ENCODE results near the gene TMEM220.

Gene TMEM220

DNA sequence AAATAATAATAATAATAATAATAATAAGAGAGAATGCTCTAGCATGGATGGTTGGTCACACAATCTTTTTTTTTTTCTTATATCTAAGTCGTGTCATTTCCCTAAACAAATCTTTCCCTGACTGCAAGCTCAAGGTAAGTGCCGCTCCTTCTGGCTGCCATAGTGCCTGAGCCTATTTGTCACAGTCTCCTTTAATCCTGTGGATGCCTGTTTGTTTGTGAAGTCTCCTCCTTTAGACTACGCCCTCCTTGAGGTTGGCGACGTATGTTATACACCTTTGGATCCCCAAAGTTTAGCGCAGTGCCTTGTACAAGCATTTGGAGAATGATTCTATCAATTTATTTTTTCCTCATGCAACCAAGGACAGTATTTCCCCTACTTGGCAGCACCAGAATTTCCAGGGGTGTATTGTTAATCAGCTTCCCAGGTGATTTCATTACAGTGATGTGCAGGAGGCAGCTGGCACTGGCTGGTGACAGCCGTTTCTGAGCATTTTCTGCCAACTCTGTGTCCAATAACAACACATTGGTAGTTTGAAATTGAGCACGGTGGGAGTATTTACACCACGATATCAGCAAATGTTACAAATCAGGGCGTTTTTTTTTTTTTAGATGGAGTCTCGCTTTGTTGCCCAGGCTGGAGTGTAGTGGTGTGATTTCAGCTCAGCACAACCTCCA lies 47.4 kb upstream of the TMEM220 start:
- Histone ChIP-seq H2AFZ (ENCODE audit: low read length) (no peak overlapping the region), H3K9me2 (replicated peaks; ENCODE audit: low read depth, low read length) (no peaks in the 10 kb centered on the region), H3K9me3 (ENCODE audit: insufficient read depth, low read depth, low read length) (peaks cover 5% of the 10 kb centered on the region; the same call in 1 of the 2 replicates), H3K4me2 (ENCODE audit: low read depth, low read length, poor library complexity, severe bottlenecking) (no peak overlapping the region), H3F3A (ENCODE audit: low read depth) (no peaks in the 10 kb centered on the region), H3K79me2 (ENCODE audit: insufficient read depth, low read length) (no peaks in the 10 kb centered on the region), H3K36me3 (ENCODE audit: insufficient read depth, low read length) (no peaks in the 10 kb centered on the region), H3K27me3 (ENCODE audit: insufficient read depth, low read length, poor library complexity, severe bottlenecking) (no peaks in the 10 kb centered on the region), H4K20me1 (ENCODE audit: insufficient read depth, low read length, poor library complexity, severe bottlenecking) (no peaks in the 10 kb centered on the region), H3K9ac (ENCODE audit: low read depth, low read length, poor library complexity, severe bottlenecking) (no peak overlapping the region), H3K4me3 (ENCODE audit: low read length, poor library complexity, severe bottlenecking) (no peak overlapping the region), H3K4me1 (ENCODE audit: insufficient read depth, low read length, poor library complexity, severe bottlenecking) (peaks cover 16% of the 10 kb centered on the region)
- TF ChIP-seq EZH2phosphoT487 (IDR thresholded peaks at IDR 0.05; ENCODE audit: borderline replicate concordance), result no peak
- TF ChIP-seq, protein P1, sequence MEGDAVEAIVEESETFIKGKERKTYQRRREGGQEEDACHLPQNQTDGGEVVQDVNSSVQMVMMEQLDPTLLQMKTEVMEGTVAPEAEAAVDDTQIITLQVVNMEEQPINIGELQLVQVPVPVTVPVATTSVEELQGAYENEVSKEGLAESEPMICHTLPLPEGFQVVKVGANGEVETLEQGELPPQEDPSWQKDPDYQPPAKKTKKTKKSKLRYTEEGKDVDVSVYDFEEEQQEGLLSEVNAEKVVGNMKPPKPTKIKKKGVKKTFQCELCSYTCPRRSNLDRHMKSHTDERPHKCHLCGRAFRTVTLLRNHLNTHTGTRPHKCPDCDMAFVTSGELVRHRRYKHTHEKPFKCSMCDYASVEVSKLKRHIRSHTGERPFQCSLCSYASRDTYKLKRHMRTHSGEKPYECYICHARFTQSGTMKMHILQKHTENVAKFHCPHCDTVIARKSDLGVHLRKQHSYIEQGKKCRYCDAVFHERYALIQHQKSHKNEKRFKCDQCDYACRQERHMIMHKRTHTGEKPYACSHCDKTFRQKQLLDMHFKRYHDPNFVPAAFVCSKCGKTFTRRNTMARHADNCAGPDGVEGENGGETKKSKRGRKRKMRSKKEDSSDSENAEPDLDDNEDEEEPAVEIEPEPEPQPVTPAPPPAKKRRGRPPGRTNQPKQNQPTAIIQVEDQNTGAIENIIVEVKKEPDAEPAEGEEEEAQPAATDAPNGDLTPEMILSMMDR (conservative IDR thresholded peaks at IDR 0.05; ENCODE audit: low read length), result no peak

DNA sequence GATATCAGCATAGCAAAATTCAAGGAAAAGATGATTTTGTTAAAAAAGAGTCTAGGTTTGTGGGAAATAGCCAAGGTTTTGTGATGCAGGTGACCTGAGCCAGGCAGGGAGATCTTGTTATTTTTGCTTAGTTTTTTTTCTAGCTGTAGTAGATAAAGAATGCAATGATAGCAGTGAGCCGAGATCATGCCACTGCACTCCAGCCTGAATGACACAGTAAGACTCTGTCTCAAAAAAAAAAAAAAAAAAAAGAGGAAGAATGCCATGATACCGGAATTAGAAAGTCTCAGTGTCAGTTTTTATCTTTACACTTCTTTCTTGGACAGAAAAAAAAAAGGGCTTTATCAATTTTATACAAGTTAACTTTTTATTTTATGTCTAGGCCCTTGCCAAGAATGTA lies 46.6 kb upstream of the TMEM220 start:
- no peaks in the 10 kb centered on the region for H3K27me3 ChIP-seq (ENCODE audit: insufficient read depth, low read length, poor library complexity, severe bottlenecking)
- H3K9me2 ChIP-seq (replicated peaks; ENCODE audit: low read depth, low read length), result no peaks in the 10 kb centered on the region
- peaks cover 11% of the 10 kb centered on the region; the same call in 1 of the 2 replicates for H3K9me3 ChIP-seq (ENCODE audit: insufficient read depth, low read depth, low read length)
- H3K36me3 ChIP-seq (ENCODE audit: insufficient read depth, low read length), result no peaks in the 10 kb centered on the region
- H4K20me1 ChIP-seq (ENCODE audit: insufficient read depth, low read length, poor library complexity, severe bottlenecking), result no peaks in the 10 kb centered on the region
- H3K79me2 ChIP-seq (ENCODE audit: insufficient read depth, low read length), result no peaks in the 10 kb centered on the region
- H3K4me3 ChIP-seq (ENCODE audit: low read length, poor library complexity, severe bottlenecking), result no peak overlapping the region
- TF ChIP-seq, protein P1 (conservative IDR thresholded peaks at IDR 0.05; ENCODE audit: low read length), result no peak
- TF ChIP-seq EZH2phosphoT487 (IDR thresholded peaks at IDR 0.05; ENCODE audit: borderline replicate concordance), result no peak
- H3K4me2 ChIP-seq (ENCODE audit: low read depth, low read length, poor library complexity, severe bottlenecking), result no peak overlapping the region
- peaks cover 16% of the 10 kb centered on the region for H3K4me1 ChIP-seq (ENCODE audit: insufficient read depth, low read length, poor library complexity, severe bottlenecking)
- no peak overlapping the region for H2AFZ ChIP-seq (ENCODE audit: low read length)
- no peak overlapping the region for H3K9ac ChIP-seq (ENCODE audit: low read depth, low read length, poor library complexity, severe bottlenecking)
- no peaks in the 10 kb centered on the region for H3F3A ChIP-seq (ENCODE audit: low read depth)

DNA sequence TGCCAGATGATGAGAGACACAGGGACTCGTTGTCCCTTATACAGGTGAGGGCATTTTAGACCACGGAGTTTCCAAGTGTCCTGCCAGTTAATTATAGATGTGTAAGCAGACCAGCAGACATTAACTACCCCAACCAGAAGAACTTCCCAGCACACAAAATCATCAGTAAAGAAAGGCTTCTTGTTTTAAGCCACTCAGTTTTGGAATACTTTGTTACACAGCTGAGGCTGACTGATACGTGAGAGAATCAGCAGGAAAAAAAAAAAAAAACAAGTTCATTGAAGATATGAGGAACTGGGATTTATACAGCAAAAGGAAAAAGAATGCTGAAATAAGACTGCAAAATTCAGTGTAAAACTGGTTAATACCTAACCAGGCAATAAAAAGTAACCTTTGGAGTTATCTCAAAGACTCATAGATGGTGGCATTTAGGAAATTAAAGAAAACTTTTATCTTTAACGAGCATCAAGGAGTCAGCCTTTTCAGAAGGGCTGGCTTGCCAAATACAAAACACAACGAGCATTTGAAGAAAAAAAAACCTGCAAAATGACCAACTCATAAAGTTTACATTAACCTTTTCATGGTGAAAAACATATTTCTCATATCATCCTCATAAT lies 46.0 kb upstream of the TMEM220 start:
- TF ChIP-seq, protein P1 (conservative IDR thresholded peaks at IDR 0.05; ENCODE audit: low read length), result no peak
- no peak for TF ChIP-seq EZH2phosphoT487 (IDR thresholded peaks at IDR 0.05; ENCODE audit: borderline replicate concordance)
- no peaks in the 10 kb centered on the region for H4K20me1 ChIP-seq (ENCODE audit: insufficient read depth, low read length, poor library complexity, severe bottlenecking)
- H3K36me3 ChIP-seq (ENCODE audit: insufficient read depth, low read length), result no peaks in the 10 kb centered on the region
- H3K4me2 ChIP-seq (ENCODE audit: low read depth, low read length, poor library complexity, severe bottlenecking), result no peak overlapping the region
- no peak overlapping the region for H3K4me3 ChIP-seq (ENCODE audit: low read length, poor library complexity, severe bottlenecking)
- H3K27me3 ChIP-seq (ENCODE audit: insufficient read depth, low read length, poor library complexity, severe bottlenecking), result no peaks in the 10 kb centered on the region
- peaks cover 11% of the 10 kb centered on the region; the same call in 1 of the 2 replicates for H3K9me3 ChIP-seq (ENCODE audit: insufficient read depth, low read depth, low read length)
- H3F3A ChIP-seq (ENCODE audit: low read depth), result no peaks in the 10 kb centered on the region
- H3K4me1 ChIP-seq (ENCODE audit: insufficient read depth, low read length, poor library complexity, severe bottlenecking), result peaks cover 16% of the 10 kb centered on the region
- no peaks in the 10 kb centered on the region for H3K9me2 ChIP-seq (replicated peaks; ENCODE audit: low read depth, low read length)
- H2AFZ ChIP-seq (ENCODE audit: low read length), result no peak overlapping the region
- H3K9ac ChIP-seq (ENCODE audit: low read depth, low read length, poor library complexity, severe bottlenecking), result no peak overlapping the region
- H3K79me2 ChIP-seq (ENCODE audit: insufficient read depth, low read length), result no peaks in the 10 kb centered on the region
